ENCODE measurements around the gene WDR45B. TPM values are rescaled to one million over a fixed set of nuclear protein-coding genes. Genes with fewer than 3 reads are reported as not detected.

WDR45B gene
- total RNA-seq, 1 experiment from 2014 or later = 84.9 TPM

- Histone ChIP-seq H3K9me3 (ENCODE audit: insufficient read depth, low read depth) (no peaks in the 10 kb centered on the region), H3K9me2 (ENCODE audit: insufficient read depth) (no peaks in the 10 kb centered on the region), H3K79me2 (ENCODE audit: low read depth) (peaks cover 25% of the 10 kb centered on the region), H3K4me1 (replicated peaks; ENCODE audit: insufficient read depth) (no peaks in the 10 kb centered on the region), H3K27ac (no peak overlapping the region), H3K4me3 (no peak overlapping the region), H2AFZ (no peak overlapping the region), H3F3A (ENCODE audit: insufficient read depth, low read depth) (no peaks in the 10 kb centered on the region), H3K27me3 (ENCODE audit: insufficient read depth, low read depth) (no peaks in the 10 kb centered on the region), H3K36me3 (ENCODE audit: low read depth) (0 out of 2 replicates have a peak, but pooled peaks cover 3% of the 10 kb centered on the region), H4K20me1 (ENCODE audit: insufficient read depth) (peaks cover 5% of the 10 kb centered on the region), H3K4me2 (no peak overlapping the region)
- TF ChIP-seq CTCF (conservative IDR thresholded peaks at IDR 0.05) = no peak
- no peak for TF ChIP-seq EZH2 (IDR thresholded peaks at IDR 0.05; ENCODE audit: low read depth)
- BruUV-seq (replicated peaks) = no TSS peak
- intact Hi-C loops (cut with micrococcal nuclease; ENCODE audit: unreplicated experiment) = no loop called here
- DNase-seq = no peak
- ChIA-PET CTCF (no interaction called here), POLR2A (ENCODE audit: unreplicated experiment) (no interaction called here)
Observed at GRCh38 chr17:82630212-82630611, 18.0 kb downstream of the WDR45B start.

DNA sequence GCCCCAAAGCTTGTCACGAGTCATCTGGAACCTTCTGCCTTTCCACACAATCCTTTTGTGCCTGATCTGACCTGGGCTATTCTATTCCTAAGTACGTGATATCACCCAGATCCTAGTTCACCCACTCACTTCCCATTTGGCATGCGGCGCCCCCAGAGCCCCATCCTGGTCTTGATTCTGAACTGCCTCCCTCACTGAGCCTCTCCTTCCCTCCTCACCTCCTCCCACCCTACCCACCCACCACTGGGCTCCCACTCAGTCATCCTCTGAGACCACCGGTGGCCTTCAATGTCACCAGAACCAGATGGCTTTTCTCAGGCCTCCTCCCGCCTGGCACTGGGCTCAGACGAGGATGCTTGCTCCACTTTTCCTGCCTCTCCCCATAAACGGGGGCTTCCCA lies 18.5 kb downstream of the WDR45B start:
- Histone ChIP-seq H4K20me1 (ENCODE audit: insufficient read depth) (peaks cover 5% of the 10 kb centered on the region), H2AFZ (no peak overlapping the region), H3K9me3 (ENCODE audit: insufficient read depth, low read depth) (no peaks in the 10 kb centered on the region), H3F3A (ENCODE audit: insufficient read depth, low read depth) (no peaks in the 10 kb centered on the region), H3K36me3 (ENCODE audit: low read depth) (0 out of 2 replicates have a peak, but pooled peaks cover 3% of the 10 kb centered on the region), H3K4me2 (no peak overlapping the region), H3K4me1 (replicated peaks; ENCODE audit: insufficient read depth) (no peaks in the 10 kb centered on the region), H3K27me3 (ENCODE audit: insufficient read depth, low read depth) (no peaks in the 10 kb centered on the region), H3K9me2 (ENCODE audit: insufficient read depth) (no peaks in the 10 kb centered on the region), H3K4me3 (no peak overlapping the region), H3K27ac (no peak overlapping the region), H3K79me2 (ENCODE audit: low read depth) (peaks cover 20% of the 10 kb centered on the region)
- CTCF ChIA-PET = no interaction called here
- BruUV-seq (replicated peaks) = no TSS peak
- POLR2A ChIA-PET (ENCODE audit: unreplicated experiment) = no interaction called here
- no peak for DNase-seq
- intact Hi-C loops (cut with micrococcal nuclease; ENCODE audit: unreplicated experiment) = no loop called here
- TF ChIP-seq EZH2 (IDR thresholded peaks at IDR 0.05; ENCODE audit: low read depth) (no peak), CTCF (conservative IDR thresholded peaks at IDR 0.05) (no peak)

DNA sequence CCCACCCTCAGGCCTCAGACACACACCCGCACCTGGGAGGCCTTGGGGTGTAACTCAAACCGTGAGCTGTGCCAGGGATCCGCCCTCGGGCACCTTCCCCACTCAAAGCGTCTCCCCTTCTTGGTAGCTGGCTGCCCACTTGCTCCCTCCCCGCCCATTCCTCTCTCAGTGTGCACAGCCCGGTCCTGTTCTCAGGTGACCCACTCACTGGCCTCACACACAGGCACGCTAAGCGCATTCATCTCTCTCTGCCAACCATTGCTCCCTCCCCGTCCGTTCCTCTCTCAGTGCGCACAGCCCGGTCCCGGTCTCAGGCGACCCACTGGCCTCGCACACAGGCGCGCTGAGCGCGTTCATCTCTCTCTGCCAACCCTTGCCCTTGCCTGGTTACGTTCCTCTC lies 20.8 kb downstream of the WDR45B start:
- Histone ChIP-seq H3K27me3 (ENCODE audit: insufficient read depth, low read depth) (no peaks in the 10 kb centered on the region), H3K9me2 (ENCODE audit: insufficient read depth) (no peaks in the 10 kb centered on the region), H3K79me2 (ENCODE audit: low read depth) (0 out of 2 replicates have a peak, but pooled peaks cover 6% of the 10 kb centered on the region), H3K9me3 (ENCODE audit: insufficient read depth, low read depth) (no peaks in the 10 kb centered on the region), H3K4me2 (no peak overlapping the region), H3K36me3 (ENCODE audit: low read depth) (0 out of 2 replicates have a peak, but pooled peaks cover 3% of the 10 kb centered on the region), H3K27ac (no peak overlapping the region), H3K4me3 (no peak overlapping the region), H2AFZ (no peak overlapping the region), H4K20me1 (ENCODE audit: insufficient read depth) (peaks cover 5% of the 10 kb centered on the region; the same call in 1 of the 2 replicates), H3F3A (ENCODE audit: insufficient read depth, low read depth) (no peaks in the 10 kb centered on the region), H3K4me1 (replicated peaks; ENCODE audit: insufficient read depth) (no peaks in the 10 kb centered on the region)
- intact Hi-C loops (cut with micrococcal nuclease; ENCODE audit: unreplicated experiment) = no loop called here
- TF ChIP-seq CTCF (conservative IDR thresholded peaks at IDR 0.05) (no peak), EZH2 (IDR thresholded peaks at IDR 0.05; ENCODE audit: low read depth) (no peak)
- ChIA-PET POLR2A (ENCODE audit: unreplicated experiment) (no interaction called here), CTCF (no interaction called here)
- no peak for DNase-seq
- BruUV-seq (replicated peaks) = no TSS peak

Measured in PC-9 (cell line).